ENCODE measurements around the gene LTBR.
"Not testable (repeated sequence)": the region's sequence is repeated elsewhere in the genome, so short reads cannot be mapped to it uniquely, and the experiment has no call there.

Gene LTBR

DNA sequence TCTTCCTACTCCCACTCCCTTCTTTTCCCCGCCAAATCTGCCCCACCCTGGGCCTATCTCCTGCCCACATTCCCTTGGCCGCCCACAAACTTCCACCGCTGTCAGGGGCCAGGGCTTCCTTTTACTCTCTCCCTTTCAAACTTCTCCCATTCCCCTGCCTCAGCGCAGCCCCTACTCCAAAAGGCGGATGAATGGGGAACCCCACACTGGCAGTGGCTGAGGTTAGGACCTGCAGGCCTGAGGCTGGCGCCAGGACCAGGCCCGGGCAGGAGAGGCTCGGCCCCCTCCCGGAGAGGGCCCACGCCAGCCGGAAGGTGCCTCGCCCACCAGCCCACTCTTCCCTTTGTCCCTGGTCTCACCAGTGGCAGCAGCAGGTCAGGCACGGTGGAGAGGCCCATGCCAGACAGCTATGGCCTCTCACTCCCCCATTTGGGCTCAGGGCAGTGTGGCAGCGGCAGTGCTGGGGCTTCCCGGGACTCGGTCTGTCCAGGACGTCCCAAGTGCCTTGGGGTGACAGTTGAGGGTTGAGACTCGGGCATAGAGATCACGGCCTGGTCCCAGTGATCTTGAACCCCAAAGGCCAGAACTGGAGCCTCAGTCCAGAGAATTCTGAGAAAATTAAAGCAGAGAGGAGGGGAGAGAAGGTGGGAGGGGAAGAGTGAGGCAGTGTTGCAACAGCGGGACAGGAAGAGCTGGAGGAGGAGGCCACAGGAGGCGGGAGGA, 42.4 kb upstream of the LTBR start, which contains the start of gene TNFRSF1A:
TSS of gene TNFRSF1A (minus strand) at position 660 of the 723 bp plus-strand sequence. CDS start at position 398, 262 bp downstream.
- TF ChIP-seq, protein P1, sequence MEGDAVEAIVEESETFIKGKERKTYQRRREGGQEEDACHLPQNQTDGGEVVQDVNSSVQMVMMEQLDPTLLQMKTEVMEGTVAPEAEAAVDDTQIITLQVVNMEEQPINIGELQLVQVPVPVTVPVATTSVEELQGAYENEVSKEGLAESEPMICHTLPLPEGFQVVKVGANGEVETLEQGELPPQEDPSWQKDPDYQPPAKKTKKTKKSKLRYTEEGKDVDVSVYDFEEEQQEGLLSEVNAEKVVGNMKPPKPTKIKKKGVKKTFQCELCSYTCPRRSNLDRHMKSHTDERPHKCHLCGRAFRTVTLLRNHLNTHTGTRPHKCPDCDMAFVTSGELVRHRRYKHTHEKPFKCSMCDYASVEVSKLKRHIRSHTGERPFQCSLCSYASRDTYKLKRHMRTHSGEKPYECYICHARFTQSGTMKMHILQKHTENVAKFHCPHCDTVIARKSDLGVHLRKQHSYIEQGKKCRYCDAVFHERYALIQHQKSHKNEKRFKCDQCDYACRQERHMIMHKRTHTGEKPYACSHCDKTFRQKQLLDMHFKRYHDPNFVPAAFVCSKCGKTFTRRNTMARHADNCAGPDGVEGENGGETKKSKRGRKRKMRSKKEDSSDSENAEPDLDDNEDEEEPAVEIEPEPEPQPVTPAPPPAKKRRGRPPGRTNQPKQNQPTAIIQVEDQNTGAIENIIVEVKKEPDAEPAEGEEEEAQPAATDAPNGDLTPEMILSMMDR (IDR thresholded peaks at IDR 0.05; ENCODE audit: low read depth, low read length): no peak
- H3K4me3 ChIP-seq (replicated peaks in 1 of 2; ENCODE audit: low read depth in 2 of 2, low read length in 2 of 2): peak within 1 kb of the TSS; percentile 99 to 100
- peak; percentile 87 to 92 for DNase-seq (ENCODE audit: low read depth in 2 of 2)

DNA sequence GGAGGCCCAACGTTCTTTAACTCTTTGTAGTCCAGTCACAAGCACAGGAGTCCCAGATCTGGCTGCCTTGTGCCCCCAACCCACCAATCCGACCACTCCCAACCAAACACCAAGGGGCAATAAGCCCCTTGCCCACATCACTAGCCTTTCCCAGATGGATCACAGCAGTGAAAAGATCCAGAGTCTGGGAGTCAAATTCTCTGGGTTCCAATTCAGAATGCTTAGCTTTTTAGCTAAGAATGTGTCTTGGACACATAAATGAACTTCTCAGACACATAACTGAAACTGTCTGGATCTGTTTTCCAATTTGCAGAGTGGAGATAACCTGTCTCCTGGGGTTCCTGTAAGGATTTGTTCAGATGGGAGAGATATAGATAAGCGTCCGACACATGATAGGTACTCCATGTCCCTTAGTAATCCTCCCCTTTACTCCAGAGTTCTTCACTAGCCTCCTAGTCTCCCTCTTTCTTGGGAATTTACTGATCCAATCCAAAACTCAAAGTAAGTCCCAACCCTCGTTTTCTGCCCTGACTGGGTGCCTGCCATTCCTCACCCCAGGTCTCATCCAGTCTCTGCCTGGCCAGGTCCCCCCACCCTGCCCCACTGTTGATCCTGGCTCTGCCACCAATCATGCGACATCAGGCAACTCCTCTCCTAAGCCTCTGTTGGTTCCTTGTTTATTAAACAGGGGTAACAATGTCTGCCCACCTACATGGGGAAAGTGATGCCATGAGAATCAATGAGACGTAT, 41.6 kb upstream of the LTBR start:
- DNase-seq (ENCODE audit: low read depth in 2 of 2): peak in 1 of 2 donors; percentile 48
- TF ChIP-seq, protein P1 (IDR thresholded peaks at IDR 0.05; ENCODE audit: low read depth, low read length): no peak
- H3K4me3 ChIP-seq (replicated peaks in 1 of 2; ENCODE audit: low read depth in 2 of 2, low read length in 2 of 2): peak overlapping the region; percentile 99 to 100

DNA sequence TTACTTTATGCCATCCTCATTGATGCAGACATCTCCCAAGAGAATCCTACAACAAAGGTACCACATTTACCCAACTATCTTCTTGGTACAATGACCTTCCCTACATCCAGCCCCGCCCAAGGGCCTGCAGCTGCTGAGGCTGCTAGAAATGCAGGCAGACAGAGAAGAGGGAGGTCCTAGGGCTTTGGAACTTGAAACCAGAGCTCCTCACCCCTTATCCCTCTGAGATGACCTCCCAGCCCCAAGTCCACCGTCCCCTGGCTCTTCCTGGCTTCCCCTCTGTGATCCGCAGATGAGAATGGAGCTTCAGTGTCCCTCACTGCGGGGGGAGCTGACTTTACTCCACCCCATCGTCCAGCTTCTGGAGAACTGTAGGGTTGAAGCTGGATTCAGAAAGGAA, 40.4 kb upstream of the LTBR start:
- H3K4me3 ChIP-seq (replicated peaks in 1 of 2; ENCODE audit: low read depth in 2 of 2, low read length in 2 of 2): no peak overlapping the region
- peak in 1 of 2 donors; percentile 21 for DNase-seq (ENCODE audit: low read depth in 2 of 2)
- TF ChIP-seq, protein P1 (IDR thresholded peaks at IDR 0.05; ENCODE audit: low read depth, low read length): no peak

DNA sequence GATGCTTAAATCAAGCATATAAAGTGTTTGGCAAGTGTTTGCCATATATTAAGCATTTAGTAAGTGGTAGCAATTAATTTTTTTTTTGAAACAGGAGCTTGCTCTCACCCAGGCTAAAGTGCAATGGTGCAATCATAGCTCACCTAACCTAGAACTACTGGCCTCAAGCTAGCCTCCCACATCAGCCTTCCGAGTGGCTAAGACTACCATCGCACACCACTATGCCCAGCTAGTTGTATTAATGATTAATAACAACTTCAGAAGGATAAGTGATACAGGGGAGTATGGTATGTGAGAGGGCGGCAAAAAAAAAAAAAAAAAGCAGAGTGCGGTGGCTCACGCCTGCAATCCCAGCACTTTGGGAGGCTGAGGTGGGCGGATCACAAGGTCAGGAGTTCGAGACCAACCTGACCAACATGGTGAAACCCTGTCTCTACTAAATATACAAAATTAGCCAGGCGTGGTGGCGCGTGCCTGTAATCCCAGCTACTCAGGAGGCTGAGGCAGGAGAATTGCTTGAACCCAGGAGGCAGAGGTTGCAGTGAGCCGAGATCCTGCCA, 39.8 kb upstream of the LTBR start:
- not testable (repeated sequence) for DNase-seq (ENCODE audit: low read depth in 2 of 2); H3K4me3 ChIP-seq (replicated peaks in 1 of 2; ENCODE audit: low read depth in 2 of 2, low read length in 2 of 2)

DNA sequence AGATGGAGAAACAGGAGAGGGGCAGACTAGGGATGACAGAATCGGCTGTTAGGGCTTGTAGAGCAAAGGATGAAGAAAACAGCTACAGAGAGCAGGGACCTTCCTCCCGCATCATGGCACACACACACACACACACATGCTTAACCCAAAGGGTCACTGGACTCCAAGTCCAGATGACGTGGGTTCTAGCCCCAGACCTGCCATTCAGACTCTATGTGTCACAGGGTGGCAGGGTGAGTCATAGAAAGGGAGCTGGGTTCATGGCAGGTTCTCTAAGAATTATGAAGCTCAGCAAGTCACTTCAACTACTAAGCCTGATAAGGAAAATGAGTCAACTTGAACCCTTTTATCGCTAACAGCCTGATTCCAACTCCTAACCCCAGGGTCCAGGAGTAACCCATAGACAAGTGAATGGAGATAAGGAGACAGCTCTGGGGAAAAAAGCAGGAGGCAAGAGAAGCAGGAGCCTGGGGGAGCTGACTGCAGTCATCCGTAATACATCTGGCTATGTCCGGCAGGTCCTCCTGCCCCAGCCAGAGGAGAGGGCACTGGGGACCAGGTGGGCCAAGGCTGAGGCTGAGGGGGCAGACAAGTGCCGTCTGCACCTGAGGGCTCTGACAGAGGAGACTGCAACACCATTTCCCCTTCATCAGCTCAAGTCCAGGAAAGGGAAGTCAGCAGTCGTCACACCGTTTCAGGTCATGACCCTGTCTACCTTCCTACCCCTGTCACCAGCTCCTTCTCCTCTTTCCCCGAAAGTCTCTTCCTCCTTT, 38.5 kb upstream of the LTBR start:
- DNase-seq (ENCODE audit: low read depth in 2 of 2): peak; percentile 97 to 98
- TF ChIP-seq, protein P1 (IDR thresholded peaks at IDR 0.05; ENCODE audit: low read depth, low read length): no peak
- no peak overlapping the region for H3K4me3 ChIP-seq (replicated peaks in 1 of 2; ENCODE audit: low read depth in 2 of 2, low read length in 2 of 2)

DNA sequence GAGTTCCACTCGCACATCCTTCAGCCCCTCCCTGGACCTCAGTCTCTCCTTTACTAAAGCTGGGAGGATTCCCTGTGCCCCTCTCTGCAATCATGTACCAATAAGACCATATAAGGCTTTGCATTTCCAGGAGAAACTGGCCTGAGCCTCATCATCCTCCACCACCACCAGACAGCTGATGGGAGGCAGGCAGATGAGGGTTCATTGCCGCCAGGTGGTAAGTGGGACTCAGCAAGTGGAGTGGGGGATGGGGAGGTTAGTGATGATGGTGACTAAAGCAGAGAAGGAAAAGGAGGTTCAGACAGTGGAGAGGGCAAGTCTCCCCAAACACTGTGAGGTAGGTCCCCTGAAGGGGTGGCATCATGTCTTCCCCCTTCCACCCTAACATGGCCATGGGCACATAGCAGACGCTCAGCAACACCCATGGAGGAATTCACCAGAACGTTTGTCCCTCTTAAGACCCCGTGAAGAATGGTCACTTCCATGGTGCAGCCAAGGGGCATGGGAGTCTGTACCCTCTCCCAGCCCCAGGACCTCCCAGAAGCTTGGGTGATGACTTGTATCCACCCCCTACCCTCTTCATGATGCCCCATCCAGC, 37.6 kb upstream of the LTBR start:
- DNase-seq (ENCODE audit: low read depth in 2 of 2): no peak
- no peak overlapping the region for H3K4me3 ChIP-seq (replicated peaks in 1 of 2; ENCODE audit: low read depth in 2 of 2, low read length in 2 of 2)
- TF ChIP-seq, protein P1 (IDR thresholded peaks at IDR 0.05; ENCODE audit: low read depth, low read length): no peak
